OCI-LY7 (cell line): Measurements from ENCODE around the gene MYRIP. TPM values are rescaled to one million over a fixed set of nuclear protein-coding genes. Genes with fewer than 3 reads are reported as not detected.

ENCODE experiments used
- BruUV-seq: library from RNA; stranded (reverse); fragments of 400-500 nt; replicated peaks from 2 replicates; lab custom pipeline; 2021; lab: Mats Ljungman, UMichigan
- CTCF ChIA-PET: fragments of 300-600 bp; sonication (Branson Sonifier 250); formaldehyde crosslinking; loops from one replicate; lab custom pipeline; 2022; ENCODE audit warnings: antibody characterized with exemption; ENCODE audit not compliant: unreplicated experiment; lab: Charles Lee
- POLR2A ChIA-PET: fragments of 300-600 bp; sonication (Branson Sonifier 250); formaldehyde crosslinking; loops from one replicate; lab custom pipeline; 2022; ENCODE audit warnings: antibody characterized with exemption; lab: Charles Lee
- DNase-seq: peaks from one replicate; pipeline ENCODE4 v3.0.0-alpha.2; 2015; ENCODE audit warnings: low spot score
- H2AFZ ChIP-seq: fragments of 200-600 bp; sonication (generic), shearing (Covaris generic); 2 replicates; pipeline ENCODE4 v1.6.1; 2014; ENCODE audit warnings: mild to moderate bottlenecking, antibody characterized with exemption, low read length, moderate library complexity
- H3K27ac ChIP-seq: fragments of 200-600 bp; sonication (generic); 2 replicates; pipeline ENCODE4 v1.5.1; 2014; ENCODE audit warnings: mixed run types, low read depth, mild to moderate bottlenecking, moderate library complexity, low read length, inconsistent platforms; ENCODE audit not compliant: poor library complexity, severe bottlenecking
- H3K36me3 ChIP-seq: fragments of 200-600 bp; sonication (generic); 2 replicates; pipeline ENCODE4 v1.6.1; 2014; ENCODE audit warnings: mild to moderate bottlenecking, antibody characterized with exemption, low read length, moderate library complexity, mixed read lengths; ENCODE audit not compliant: insufficient read depth
- H3K4me1 ChIP-seq: fragments of 200-600 bp; sonication (generic); 2 replicates; pipeline ENCODE4 v1.5.1; 2014; ENCODE audit warnings: mild to moderate bottlenecking, low read length; ENCODE audit not compliant: insufficient read depth, poor library complexity, severe bottlenecking
- H3K4me2 ChIP-seq: fragments of 200-600 bp; sonication (generic); 2 replicates; pipeline ENCODE4 v1.6.1; 2014; ENCODE audit warnings: mild to moderate bottlenecking, low read length
- H3K4me3 ChIP-seq: fragments of 200-600 bp; sonication (generic); 2 replicates; pipeline ENCODE4 v1.5.1; 2014; ENCODE audit warnings: mild to moderate bottlenecking, low read depth, low read length; ENCODE audit not compliant: poor library complexity, severe bottlenecking
- H3K79me2 ChIP-seq: fragments of 200-600 bp; sonication (generic); 2 replicates; pipeline ENCODE4 v1.6.1; 2016; ENCODE audit warnings: low read depth, mild to moderate bottlenecking, low read length, moderate library complexity, mixed read lengths; ENCODE audit not compliant: insufficient read depth
- H3K9me2 ChIP-seq: fragments of 200-600 bp; sonication (generic); 2 replicates; pipeline ENCODE4 v1.6.1; 2016; ENCODE audit warnings: mild to moderate bottlenecking, low read length, mixed read lengths; ENCODE audit not compliant: insufficient read depth
- H3K9me3 ChIP-seq: fragments of 200-600 bp; sonication (generic); 2 replicates; pipeline ENCODE4 v1.6.1; 2014; ENCODE audit warnings: mild to moderate bottlenecking, mixed run types, low read length, mixed read lengths
- H4K20me1 ChIP-seq: fragments of 200-600 bp; sonication (generic); 2 replicates; pipeline ENCODE4 v1.6.1; 2014; ENCODE audit warnings: mild to moderate bottlenecking, antibody characterized with exemption, low read length, moderate library complexity, mixed read lengths; ENCODE audit not compliant: insufficient read depth
- CTCF ChIP-seq: fragments of 200-600 bp; sonication (generic); conservative IDR thresholded peaks from 2 replicates; pipeline ENCODE4 v1.5.1; 2014; ENCODE audit warnings: mild to moderate bottlenecking, antibody characterized with exemption, low read length, moderate library complexity, mixed read lengths
- EZH2phosphoT487 ChIP-seq: fragments of 200-600 bp; sonication (generic); IDR thresholded peaks from 2 replicates; pipeline ENCODE4 v1.6.1; 2018; ENCODE audit warnings: low read depth, borderline replicate concordance, mild to moderate bottlenecking, mixed run types, antibody characterized with exemption, low read length, moderate library complexity, mixed read lengths
- intact Hi-C: fragments of 100-400 bp; cut with micrococcal nuclease; formaldehyde crosslinking; loops from one replicate; pipeline ENCODE4 v1.10.0; 2022; ENCODE audit not compliant: unreplicated experiment
- small RNA-seq: library from RNA; depleted of rRNA; stranded (forward); fragments of <200 nt; gene quantifications from one replicate; pipeline ENCODE3, GENCODE V24; 2014
- total RNA-seq, 2 experiments: library from RNA; depleted of rRNA in 1 of 2; stranded (reverse); fragments of >200 nt in 1 of 2; shearing (Covaris generic) in 1 of 2; gene quantifications; 2 replicates each; pipeline ENCODE4 v1.2.3, GENCODE V29; 2014 to 2022

Gene MYRIP
- total RNA-seq, 2 experiments from 2014 or later = not detected

GRCh38 chr3:40309418-40309924 is 500.1 kb downstream of the MYRIP start, which contains the start of gene EIF1B:
TSS of gene EIF1B (plus strand) at chr3:40309707. CDS start at chr3:40309942, 235 bp downstream.
- TF ChIP-seq EZH2phosphoT487 = no peak
- TF ChIP-seq CTCF = peak; percentile 86
- Histone ChIP-seq H3K27ac (peak within 1 kb of the TSS; percentile 50), H3K36me3 (peaks cover 38% of the 10 kb centered on the region), H3K9me2 (no peaks in the 10 kb centered on the region), H3K79me2 (peaks cover 29% of the 10 kb centered on the region), H3K4me1 (peaks cover 36% of the 10 kb centered on the region), H3K9me3 (no peaks in the 10 kb centered on the region), H3K4me3 (peak within 1 kb of the TSS; percentile 76), H4K20me1 (peaks cover 5% of the 10 kb centered on the region; the same call in 1 of the 2 replicates), H2AFZ (peak within 1 kb of the TSS; percentile 98), H3K4me2 (peak within 1 kb of the TSS; percentile 79)
- BruUV-seq = no TSS peak
- POLR2A ChIA-PET = interaction anchor here (0.6 to 2.2 kb wide), 4 partner anchors 8 to 215 kb away, joined by 4 to 8 read pairs (median 5); partner anchors contain the start of genes RPL14 and ZNF621
- DNase-seq = peak; percentile 97
- CTCF ChIA-PET = interaction anchor here (1.0 to 1.1 kb wide), 2 partner anchors 18 to 114 kb away, joined by 3 read pairs; no protein-coding TSS in a partner anchor
- intact Hi-C loops = loop anchor here (2.0 to 5.0 kb wide), 2 partner anchors 143 to 218 kb away; no protein-coding TSS in a partner anchor

Small RNAs within 50 kb of the gene (small RNA-seq; reads per million reads assigned to genes)
- gene RF00264 (not detected), gene RN7SL411P (not detected), gene RNU4-56P (not detected)
